Prostate gland (tissue), 2 donors: ENCODE data around the gene PLIN1. TPM values are rescaled to one million over a fixed set of nuclear protein-coding genes. Genes with fewer than 3 reads are reported as not detected.
"Not testable (repeated sequence)": the region's sequence is repeated elsewhere in the genome, so short reads cannot be mapped to it uniquely, and the experiment has no call there.

ENCODE experiments used
- DNase-seq: peaks from one replicate; pipeline ENCODE4 v3.0.0-alpha.2; 2019; ENCODE audit warnings: low spot score
- H3K27ac ChIP-seq, 2 donors: fragments of 200-600 bp; sonication (generic); 2 replicates each; pipeline ENCODE4 v1.5.1; 2017 to 2019
- H3K27me3 ChIP-seq: fragments of 200-600 bp; sonication (generic); replicated peaks from 2 replicates; pipeline ENCODE4 v1.5.1; 2019; ENCODE audit not compliant: insufficient read depth
- H3K36me3 ChIP-seq, 2 donors: fragments of 200-600 bp; sonication (generic); 1 replicate in 1 of 2; 2 replicates in 1 of 2; pipeline versions ENCODE4 v1.5.1 to v1.8.1; 2017 to 2019
- H3K4me1 ChIP-seq: fragments of 200-600 bp; sonication (generic); replicated peaks from 2 replicates; pipeline ENCODE4 v1.5.1; 2019
- H3K4me3 ChIP-seq, 2 donors: fragments of 200-600 bp; sonication (generic); 2 replicates each; pipeline ENCODE4 v1.5.1; 2017 to 2019
- H3K9me3 ChIP-seq: fragments of 200-600 bp; sonication (generic); 2 replicates; pipeline ENCODE4 v1.5.1; 2017
- POLR2A ChIP-seq: fragments of 450-650 bp; IDR thresholded peaks from one replicate; pipeline ENCODE4 v1.6.1; 2016; ENCODE audit warnings: antibody characterized with exemption, mild to moderate bottlenecking
- POLR2AphosphoS5 ChIP-seq: sonication (generic); formaldehyde crosslinking; IDR thresholded peaks from one replicate; pipeline ENCODE4 v1.6.1; 2017; ENCODE audit warnings: antibody characterized with exemption
- WGBS: methylation state at CpG from one replicate; pipeline ENCODE4 v1.1.5; 2018; 5-methylcytosine and 5-hydroxymethylcytosine counted together
- intact Hi-C: fragments of 100-400 bp; cut with DNase I; formaldehyde crosslinking; loops from one replicate; pipeline ENCODE4 v1.14.2; 2022
- total RNA-seq, 2 donors: library from RNA; depleted of rRNA; stranded (reverse); fragments of >200 nt; gene quantifications; one replicate each; pipeline ENCODE4 v1.1.0, GENCODE V29; 2016
- TF ChIP-seq, protein P1 (sequence below), 4 experiments: fragments of 200-600 bp in 2 of 4; fragments of 450-650 bp in 2 of 4; sonication (generic) in 2 of 4; IDR thresholded peaks; 1 replicate in 3 of 4; 2 replicates in 1 of 4; pipeline ENCODE4 v1.5.1; 2016 to 2019; ENCODE audit warnings: antibody characterized with exemption in 4 of 4, mild to moderate bottlenecking in 2 of 4, moderate library complexity in 2 of 4

Gene PLIN1
- total RNA-seq, 2 donors from 2014 or later: 1.5 to 3.6 TPM

DNA sequence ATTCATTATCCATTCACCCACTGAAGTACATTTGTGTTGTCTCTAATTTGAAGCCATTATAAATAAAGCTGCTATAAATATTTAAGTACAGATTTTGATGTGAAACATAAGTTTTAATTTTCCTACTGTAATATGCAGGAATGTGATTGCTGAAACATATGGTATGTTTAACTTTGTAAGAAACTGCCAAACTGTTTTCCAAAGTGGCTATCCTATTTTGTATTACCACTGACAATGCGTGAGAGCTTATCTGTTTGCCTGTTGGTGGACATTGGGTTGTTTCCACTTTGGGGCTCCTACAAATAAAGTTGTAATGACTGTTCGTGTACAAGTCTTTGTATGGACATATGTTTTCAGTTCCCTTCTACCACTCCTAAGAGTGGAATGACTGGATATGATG lies 13.9 kb upstream of the PLIN1 start:
- no peak for TF ChIP-seq POLR2AphosphoS5
- TF ChIP-seq POLR2A: no peak
- TF ChIP-seq, protein P1, sequence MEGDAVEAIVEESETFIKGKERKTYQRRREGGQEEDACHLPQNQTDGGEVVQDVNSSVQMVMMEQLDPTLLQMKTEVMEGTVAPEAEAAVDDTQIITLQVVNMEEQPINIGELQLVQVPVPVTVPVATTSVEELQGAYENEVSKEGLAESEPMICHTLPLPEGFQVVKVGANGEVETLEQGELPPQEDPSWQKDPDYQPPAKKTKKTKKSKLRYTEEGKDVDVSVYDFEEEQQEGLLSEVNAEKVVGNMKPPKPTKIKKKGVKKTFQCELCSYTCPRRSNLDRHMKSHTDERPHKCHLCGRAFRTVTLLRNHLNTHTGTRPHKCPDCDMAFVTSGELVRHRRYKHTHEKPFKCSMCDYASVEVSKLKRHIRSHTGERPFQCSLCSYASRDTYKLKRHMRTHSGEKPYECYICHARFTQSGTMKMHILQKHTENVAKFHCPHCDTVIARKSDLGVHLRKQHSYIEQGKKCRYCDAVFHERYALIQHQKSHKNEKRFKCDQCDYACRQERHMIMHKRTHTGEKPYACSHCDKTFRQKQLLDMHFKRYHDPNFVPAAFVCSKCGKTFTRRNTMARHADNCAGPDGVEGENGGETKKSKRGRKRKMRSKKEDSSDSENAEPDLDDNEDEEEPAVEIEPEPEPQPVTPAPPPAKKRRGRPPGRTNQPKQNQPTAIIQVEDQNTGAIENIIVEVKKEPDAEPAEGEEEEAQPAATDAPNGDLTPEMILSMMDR (IDR thresholded peaks at IDR 0.05): no peak
- WGBS: 48% methylated on average over 2 of the region's 2 CpGs

DNA sequence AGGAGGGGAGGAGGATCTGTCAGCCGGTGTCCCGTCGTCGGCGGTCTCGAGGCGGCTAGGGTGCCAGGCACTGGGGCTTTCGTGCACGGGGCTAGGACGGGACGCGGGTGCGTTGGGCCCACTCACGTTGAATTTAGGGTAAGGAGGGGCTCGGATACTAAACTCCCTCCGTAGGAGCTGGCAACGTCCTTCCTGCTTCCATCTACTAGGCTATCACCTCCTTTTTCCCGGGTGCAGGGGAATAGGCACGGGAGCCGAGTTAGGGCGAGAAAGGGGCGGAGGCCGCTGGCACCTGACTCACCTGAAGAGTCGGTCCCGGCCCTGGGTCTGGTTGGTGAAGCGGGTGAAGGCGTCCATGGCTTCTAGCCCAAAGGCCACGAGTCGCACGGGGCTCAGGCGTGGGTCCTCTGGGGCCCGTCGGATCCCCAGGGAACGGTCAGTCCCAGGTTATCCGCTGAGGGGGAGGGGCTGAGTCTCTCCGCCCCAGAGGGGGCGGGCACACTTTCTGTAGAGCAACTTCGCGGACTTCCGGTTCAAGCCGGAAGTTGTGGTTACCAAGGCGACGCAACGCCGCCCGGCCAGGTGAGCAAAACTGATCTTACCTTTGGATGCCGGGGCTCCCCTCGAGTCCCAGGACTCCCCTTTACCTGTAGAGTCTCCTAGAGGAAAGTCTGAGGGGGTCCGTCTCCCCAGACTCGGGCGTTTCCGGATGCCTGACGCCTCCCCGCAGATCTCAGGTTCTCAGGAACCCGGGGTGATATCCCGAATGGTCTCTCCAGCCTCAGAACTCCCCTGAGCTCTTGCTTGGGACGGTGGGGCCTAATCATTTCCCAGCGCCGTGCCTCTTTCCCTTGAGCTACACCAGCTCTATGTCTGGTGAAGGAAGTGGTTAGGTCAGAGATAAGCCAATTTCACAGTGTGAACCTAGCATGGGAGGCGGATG lies 11.4 kb upstream of the PLIN1 start, which contains the start of the genes PEX11A and WDR93:
Gene PEX11A, minus strand, starts transcription at position 479 of the 943 bp plus-strand sequence. Its CDS starts 122 bp downstream, at position 357.
Gene WDR93, plus strand, starts transcription at position 536 of the 943 bp plus-strand sequence. CDS start 10,936 bp downstream, outside the sequence.
- WGBS: 2% methylated on average over 57 of the region's 60 CpGs
- TF ChIP-seq, protein P1 (IDR thresholded peaks at IDR 0.05): peak in 1 of 4 experiments; percentile 10
- peak; percentile 87 for TF ChIP-seq POLR2AphosphoS5
- TF ChIP-seq POLR2A: peak; percentile 88
- Histone ChIP-seq H3K4me3 (peak within 1 kb of the TSS; percentile 71 to 73), H3K27ac (peak within 1 kb of the TSS; percentile 79), H3K4me1 (no peaks in the 10 kb centered on the region), H3K9me3 (no peaks in the 10 kb centered on the region), H3K27me3 (no peaks in the 10 kb centered on the region), H3K36me3 (no peaks in the 10 kb centered on the region)
- peak; percentile 88 for DNase-seq
- intact Hi-C loops: no loop called here

More for the DNA sequence above, 13.9 kb upstream of the PLIN1 start:
- H3K4me1 ChIP-seq: no peaks in the 10 kb centered on the region
- intact Hi-C loops: no loop called here
- H3K27me3 ChIP-seq: no peaks in the 10 kb centered on the region
- no peaks in the 10 kb centered on the region for H3K36me3 ChIP-seq
- no peak overlapping the region for H3K27ac ChIP-seq
- no peaks in the 10 kb centered on the region for H3K9me3 ChIP-seq
- no peak overlapping the region for H3K4me3 ChIP-seq
- DNase-seq: no peak

DNA sequence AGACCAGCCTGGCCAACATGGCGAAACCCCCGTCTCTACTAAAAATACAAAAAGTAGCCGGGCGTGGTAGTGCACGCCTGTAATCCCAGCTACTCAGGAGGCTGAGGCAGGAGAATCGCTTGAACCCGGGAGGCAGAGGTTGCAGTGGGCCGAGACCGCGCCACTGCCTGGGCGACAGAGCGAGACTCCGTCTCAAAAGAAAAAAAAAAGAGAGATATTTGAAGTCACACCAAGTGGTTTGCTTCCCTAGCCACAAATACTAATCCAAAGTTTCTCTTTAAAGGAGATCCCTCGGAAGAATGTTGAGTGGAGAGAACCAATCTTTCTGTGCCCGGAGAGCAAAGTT lies 10.7 kb upstream of the PLIN1 start:
- intact Hi-C loops, H3K9me3 ChIP-seq, DNase-seq, H3K27me3 ChIP-seq, H3K4me1 ChIP-seq, H3K36me3 ChIP-seq: not testable (repeated sequence)
- 41% methylated on average over 15 of the region's 15 CpGs for WGBS
- Histone ChIP-seq H3K27ac (peak overlapping the region; percentile 79), H3K4me3 (peak overlapping the region; percentile 71 to 73)

DNA sequence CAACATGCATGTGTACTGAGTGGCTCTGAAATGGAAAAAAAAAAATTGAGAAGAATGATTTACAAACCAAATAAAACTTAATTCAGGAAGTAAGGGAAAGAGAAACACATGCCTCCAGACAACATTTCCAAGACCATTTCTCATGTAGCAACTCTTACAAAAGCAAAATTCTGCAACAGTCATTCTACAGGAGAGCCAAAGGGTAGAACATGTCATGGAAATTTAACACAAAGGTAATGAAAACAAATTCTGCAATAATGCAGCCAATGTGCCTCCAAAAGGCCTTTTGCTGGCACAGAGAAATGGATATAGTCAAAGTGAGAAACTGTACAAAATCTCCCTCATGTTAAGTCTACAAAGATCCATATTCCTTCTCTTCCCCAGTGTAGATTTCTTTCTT lies 7.4 kb upstream of the PLIN1 start:
- no peak overlapping the region for H3K27ac ChIP-seq
- no peaks in the 10 kb centered on the region for H3K4me1 ChIP-seq
- intact Hi-C loops: no loop called here
- no peaks in the 10 kb centered on the region for H3K9me3 ChIP-seq
- H3K36me3 ChIP-seq: no peaks in the 10 kb centered on the region
- no peak for TF ChIP-seq POLR2AphosphoS5
- TF ChIP-seq, protein P1 (IDR thresholded peaks at IDR 0.05): no peak
- TF ChIP-seq POLR2A: no peak
- H3K4me3 ChIP-seq: no peak overlapping the region
- H3K27me3 ChIP-seq: no peaks in the 10 kb centered on the region
- no peak for DNase-seq

DNA sequence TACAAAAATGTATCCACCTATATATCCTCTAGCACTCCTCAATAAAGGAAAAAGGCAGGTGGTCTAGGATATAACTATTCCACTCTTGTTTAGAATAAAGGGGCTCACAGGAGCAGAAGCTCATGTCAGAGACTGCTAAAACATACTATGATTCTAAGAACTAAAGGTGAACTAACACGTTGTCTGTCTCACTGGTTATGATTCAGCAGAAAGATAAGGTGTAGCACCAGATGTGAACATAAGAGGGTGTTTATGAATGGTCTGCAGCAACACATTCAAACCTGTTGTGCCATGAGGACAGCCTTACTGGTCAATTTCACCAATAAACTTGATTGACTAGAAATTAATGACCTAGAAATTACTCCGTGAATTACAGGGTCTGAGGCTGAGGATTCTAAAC lies 6.8 kb upstream of the PLIN1 start:
- intact Hi-C loops: no loop called here
- H3K27me3 ChIP-seq: no peaks in the 10 kb centered on the region
- no peak for DNase-seq
- H3K36me3 ChIP-seq: no peaks in the 10 kb centered on the region
- H3K9me3 ChIP-seq: no peaks in the 10 kb centered on the region
- H3K4me1 ChIP-seq: peaks cover 1% of the 10 kb centered on the region
- WGBS: 82% methylated on average over 2 of the region's 2 CpGs
- no peak overlapping the region for H3K4me3 ChIP-seq
- no peak overlapping the region for H3K27ac ChIP-seq
- TF ChIP-seq POLR2AphosphoS5: no peak
- TF ChIP-seq, protein P1 (IDR thresholded peaks at IDR 0.05): no peak
- no peak for TF ChIP-seq POLR2A
